GM23248 (cell line): Measurements from ENCODE around the gene PCSK2. TPM values are rescaled to one million over a fixed set of nuclear protein-coding genes. Genes with fewer than 3 reads are reported as not detected.

Experiments
- DNase-seq: peaks from one replicate; pipeline ENCODE4 v3.0.0-alpha.2; 2015
- H2AFZ ChIP-seq: fragments of 200-600 bp; sonication (generic); 2 replicates; pipeline ENCODE4 v1.6.1; 2016; ENCODE audit warnings: antibody characterized with exemption
- H3F3A ChIP-seq: fragments of 200-600 bp; sonication (generic); 2 replicates; pipeline ENCODE4 v1.6.1; 2016; ENCODE audit warnings: mild to moderate bottlenecking, antibody characterized with exemption, mixed run types; ENCODE audit not compliant: insufficient read depth
- H3K27ac ChIP-seq: fragments of 200-600 bp; sonication (generic); 2 replicates; pipeline ENCODE4 v1.5.1; 2016; ENCODE audit warnings: mild to moderate bottlenecking
- H3K27me3 ChIP-seq: fragments of 200-600 bp; sonication (generic); replicated peaks from 2 replicates; pipeline ENCODE4 v1.6.1; 2016; ENCODE audit warnings: mild to moderate bottlenecking; ENCODE audit not compliant: insufficient read depth
- H3K36me3 ChIP-seq: fragments of 200-600 bp; sonication (generic); 2 replicates; pipeline ENCODE4 v1.6.1; 2016; ENCODE audit warnings: low read depth, mild to moderate bottlenecking
- H3K4me1 ChIP-seq: fragments of 200-600 bp; sonication (generic); 2 replicates; pipeline ENCODE4 v1.6.1; 2016; ENCODE audit warnings: mild to moderate bottlenecking; ENCODE audit not compliant: insufficient read depth
- H3K4me2 ChIP-seq: fragments of 200-600 bp; sonication (generic); one replicate; pipeline ENCODE4 v1.6.1; 2016; ENCODE audit warnings: mild to moderate bottlenecking; ENCODE audit not compliant: unreplicated experiment
- H3K4me3 ChIP-seq: fragments of 200-600 bp; sonication (generic); 2 replicates; pipeline ENCODE4 v1.5.1; 2016; ENCODE audit warnings: mild to moderate bottlenecking
- H3K79me2 ChIP-seq: fragments of 200-600 bp; sonication (generic); 2 replicates; pipeline ENCODE4 v1.6.1; 2016; ENCODE audit warnings: mild to moderate bottlenecking; ENCODE audit not compliant: insufficient read depth
- H3K9ac ChIP-seq: fragments of 200-600 bp; sonication (generic); 2 replicates; pipeline ENCODE4 v1.6.1; 2016; ENCODE audit warnings: mild to moderate bottlenecking
- H3K9me2 ChIP-seq: fragments of 200-600 bp; sonication (generic); 2 replicates; pipeline ENCODE4 v1.6.1; 2016; ENCODE audit warnings: mixed run types, mild to moderate bottlenecking, moderate library complexity; ENCODE audit not compliant: insufficient read depth
- H3K9me3 ChIP-seq: fragments of 200-600 bp; sonication (generic); one replicate; pipeline ENCODE4 v1.6.1; 2017; ENCODE audit warnings: low read depth
- H4K20me1 ChIP-seq: fragments of 200-600 bp; sonication (generic); 2 replicates; pipeline ENCODE4 v1.6.0; 2016; ENCODE audit not compliant: insufficient read depth
- EZH2 ChIP-seq: fragments of 200-600 bp; sonication (generic); IDR thresholded peaks from 2 replicates; pipeline ENCODE4 v1.6.1; 2018; ENCODE audit warnings: antibody characterized with exemption, mild to moderate bottlenecking; ENCODE audit not compliant: insufficient read depth, poor library complexity, severe bottlenecking
- EZH2phosphoT487 ChIP-seq: fragments of 200-600 bp; sonication (generic); IDR thresholded peaks from 2 replicates; pipeline ENCODE4 v1.6.1; 2018; ENCODE audit warnings: antibody characterized with exemption, moderate library complexity, mild to moderate bottlenecking, low read depth; ENCODE audit not compliant: insufficient read depth
- WGBS, 2 experiments: methylation state at CpG; one replicate each; pipeline ENCODE4 v1.1.6; 2015 to 2017; ENCODE audit warnings: low lambda C conversion rate in 2 of 2, low coverage in 1 of 2; ENCODE audit errors: missing lambda C conversion rate in 2 of 2; 5-methylcytosine and 5-hydroxymethylcytosine counted together
- in situ Hi-C: fragments of 300-500 bp; cut with MboI; formaldehyde crosslinking; loops from 2 replicates; pipeline ENCODE4 v1.15.0; 2020
- polyA plus RNA-seq: library from polyadenylated mRNA; unstranded; fragments of >200 nt; fragmentation: Nextera tagmentation; extraction: Ambion mirVana; gene quantifications from 2 replicates; pipeline ENCODE4 v1.2.1, GENCODE V29; 2016
- total RNA-seq: library from RNA; depleted of rRNA; stranded (reverse); fragments of >200 nt; shearing (Covaris generic); gene quantifications from 2 replicates; pipeline ENCODE4 v1.2.3, GENCODE V29; 2014

PCSK2 gene
- total and polyA plus RNA-seq, 2 experiments from 2014 or later, result not detected

DNA sequence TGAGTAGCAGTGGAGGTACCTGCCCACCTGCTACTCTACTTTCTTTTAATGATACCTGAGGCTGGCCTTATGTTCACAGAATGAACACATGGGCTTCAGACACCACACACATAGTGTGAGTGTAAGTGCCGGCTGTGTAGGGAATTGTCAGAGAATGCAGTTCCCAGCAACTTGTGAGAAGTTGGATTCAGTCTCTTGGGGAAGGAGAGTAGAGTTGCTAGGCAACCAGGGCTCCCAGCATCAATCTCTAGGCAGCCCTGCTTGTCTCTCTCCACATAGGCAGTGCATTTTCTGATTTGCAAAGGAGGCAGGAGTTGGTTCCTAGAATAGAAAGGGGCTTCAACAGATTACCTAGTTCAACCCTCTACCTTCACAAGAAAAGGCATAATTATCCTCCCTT is 230.2 kb downstream of the PCSK2 start:
- Histone ChIP-seq H3F3A (no peaks in the 10 kb centered on the region), H3K9me2 (no peaks in the 10 kb centered on the region), H2AFZ (no peak overlapping the region), H3K9ac (no peak overlapping the region), H3K27ac (no peak overlapping the region), H3K36me3 (no peaks in the 10 kb centered on the region), H4K20me1 (no peaks in the 10 kb centered on the region), H3K79me2 (no peaks in the 10 kb centered on the region), H3K4me1 (no peaks in the 10 kb centered on the region), H3K4me3 (no peak overlapping the region), H3K9me3 (no peaks in the 10 kb centered on the region), H3K4me2 (no peak overlapping the region), H3K27me3 (peaks cover 10% of the 10 kb centered on the region; the same call in 1 of the 2 replicates)
- no peak for DNase-seq
- TF ChIP-seq EZH2phosphoT487 (no peak), EZH2 (no peak)
- 73 to 88% methylated on average over 1 of the region's 1 CpG for WGBS, 2 experiments
- in situ Hi-C loops, result no loop called here

- Histone ChIP-seq H3F3A (no peaks in the 10 kb centered on the region), H3K4me3 (no peak overlapping the region), H3K79me2 (no peaks in the 10 kb centered on the region), H3K9ac (no peak overlapping the region), H2AFZ (no peak overlapping the region), H3K27me3 (peaks cover 10% of the 10 kb centered on the region; the same call in 1 of the 2 replicates), H3K9me3 (no peaks in the 10 kb centered on the region), H3K4me1 (no peaks in the 10 kb centered on the region), H3K36me3 (no peaks in the 10 kb centered on the region), H4K20me1 (no peaks in the 10 kb centered on the region), H3K4me2 (no peak overlapping the region), H3K9me2 (no peaks in the 10 kb centered on the region), H3K27ac (no peak overlapping the region)
- TF ChIP-seq EZH2 (no peak), EZH2phosphoT487 (no peak)
- DNase-seq, result no peak
- WGBS, 2 experiments, result 58 to 59% methylated on average over 6 of the region's 6 CpGs
- in situ Hi-C loops, result no loop called here
Measured at GRCh38 chr20:17457588-17458190, 230.8 kb downstream of the PCSK2 start.

GRCh38 chr20:17460119-17460518 is 233.3 kb downstream of the PCSK2 start:
- Histone ChIP-seq H2AFZ (0 out of 2 replicates have a peak overlapping the region, but pooled peaks have one; percentile 51), H4K20me1 (no peaks in the 10 kb centered on the region), H3K9me3 (no peaks in the 10 kb centered on the region), H3K27ac (no peak overlapping the region), H3K4me3 (no peak overlapping the region), H3K4me1 (no peaks in the 10 kb centered on the region), H3K36me3 (no peaks in the 10 kb centered on the region), H3K27me3 (no peaks in the 10 kb centered on the region; the same call in 1 of the 2 replicates), H3K9me2 (no peaks in the 10 kb centered on the region), H3K9ac (no peak overlapping the region), H3K79me2 (no peaks in the 10 kb centered on the region), H3F3A (no peaks in the 10 kb centered on the region), H3K4me2 (no peak overlapping the region)
- DNase-seq, result no peak
- 49 to 53% methylated on average over 2 of the region's 2 CpGs for WGBS, 2 experiments
- in situ Hi-C loops, result no loop called here
- TF ChIP-seq EZH2phosphoT487 (no peak), EZH2 (no peak)

- H3K9ac ChIP-seq, result no peak overlapping the region
- H2AFZ ChIP-seq, result no peak overlapping the region
- H4K20me1 ChIP-seq, result no peaks in the 10 kb centered on the region
- H3K4me3 ChIP-seq, result no peak overlapping the region
- H3F3A ChIP-seq, result no peaks in the 10 kb centered on the region
- in situ Hi-C loops, result no loop called here
- H3K9me2 ChIP-seq, result no peaks in the 10 kb centered on the region
- no peaks in the 10 kb centered on the region for H3K79me2 ChIP-seq
- no peaks in the 10 kb centered on the region for H3K36me3 ChIP-seq
- WGBS, 2 experiments, result 27% methylated on average over 3 of the region's 3 CpGs
- DNase-seq, result no peak
- no peak overlapping the region for H3K27ac ChIP-seq
- H3K4me1 ChIP-seq, result no peaks in the 10 kb centered on the region
- TF ChIP-seq EZH2phosphoT487 (no peak), EZH2 (no peak)
- H3K27me3 ChIP-seq, result no peaks in the 10 kb centered on the region
- no peaks in the 10 kb centered on the region for H3K9me3 ChIP-seq
- no peak overlapping the region for H3K4me2 ChIP-seq
Measured at GRCh38 chr20:17461941-17462340, 235.1 kb downstream of the PCSK2 start.
